NT2/D1 (cell line): Measurements from ENCODE around the gene FMO3.

Source experiments
- YY1 ChIP-seq: IDR thresholded peaks from 2 replicates; pipeline ENCODE4 v1.6.1; 2011; ENCODE audit not compliant: insufficient read length, insufficient read depth
- ZNF274 ChIP-seq: IDR thresholded peaks from 2 replicates; pipeline ENCODE4 v1.6.1; 2011; ENCODE audit warnings: mild to moderate bottlenecking, low read depth, low read length

DNA sequence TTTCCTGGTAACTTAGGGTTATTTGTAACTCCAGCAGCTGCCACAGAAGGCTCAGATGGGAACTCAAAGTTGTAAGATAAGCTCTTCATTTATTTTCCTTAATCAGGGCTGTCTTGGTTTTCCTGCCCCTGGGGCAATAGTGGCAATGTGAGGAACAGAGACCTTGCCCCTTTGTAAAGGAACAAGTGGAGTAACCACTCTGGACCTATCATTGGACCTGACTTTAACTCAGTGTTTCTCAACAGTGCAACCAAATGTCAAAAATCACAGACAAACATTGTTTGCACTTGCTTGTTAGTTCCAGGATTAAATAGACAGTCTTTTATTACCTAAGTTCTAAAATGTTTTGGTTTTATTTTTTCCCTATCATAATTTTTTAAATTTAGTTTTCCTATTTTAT is 2.8 kb upstream of the FMO3 start:
- TF ChIP-seq YY1 (no peak), ZNF274 (no peak)
